RWPE2 (cell line): Measurements from ENCODE around the gene FGF18.

Experiments
- ATAC-seq: fragments of 200-7000 bp; cut with Tn5 transposase; 3 replicates; pipeline ENCODE4 v1.9.1; 2021; ENCODE audit warnings: low read depth
- DNase-seq: peaks from one replicate; pipeline ENCODE4 v3.0.0-alpha.2; 2020; ENCODE audit warnings: low spot score
- H3K27ac ChIP-seq: fragments of 450-650 bp; 2 replicates; pipeline ENCODE4 v1.5.1; 2017; ENCODE audit warnings: mild to moderate bottlenecking; ENCODE audit not compliant: poor library complexity, severe bottlenecking
- H3K27me3 ChIP-seq: fragments of 250-450 bp; sonication (Bioruptor Pico); 2 replicates; pipeline ENCODE4 v1.5.1; 2021; ENCODE audit warnings: mild to moderate bottlenecking, moderate library complexity; ENCODE audit not compliant: insufficient read depth, poor library complexity, severe bottlenecking
- H3K36me3 ChIP-seq: fragments of 250-450 bp; sonication (Bioruptor Pico); 2 replicates; pipeline ENCODE4 v1.5.1; 2020; ENCODE audit warnings: low read depth, mild to moderate bottlenecking, moderate library complexity
- H3K4me1 ChIP-seq: fragments of 250-450 bp; sonication (Bioruptor Pico); 2 replicates; pipeline ENCODE4 v1.5.1; 2021; ENCODE audit warnings: mild to moderate bottlenecking, moderate library complexity; ENCODE audit not compliant: insufficient read depth, poor library complexity, severe bottlenecking
- H3K4me3 ChIP-seq: fragments of 250-450 bp; sonication (Bioruptor Pico); 2 replicates; pipeline ENCODE4 v1.5.1; 2021; ENCODE audit warnings: mild to moderate bottlenecking, moderate library complexity; ENCODE audit not compliant: severe bottlenecking
- H3K9me3 ChIP-seq: fragments of 250-450 bp; sonication (Bioruptor Pico); 2 replicates; pipeline ENCODE4 v1.5.1; 2021; ENCODE audit warnings: mild to moderate bottlenecking, moderate library complexity; ENCODE audit not compliant: severe bottlenecking
- CTCF ChIP-seq: fragments of 450-650 bp; IDR thresholded peaks from one replicate; pipeline ENCODE4 v1.5.1; 2017; ENCODE audit warnings: mild to moderate bottlenecking, moderate library complexity; ENCODE audit not compliant: poor library complexity, severe bottlenecking

The FGF18 gene

GRCh38 chr5:171480239-171480638, 60.8 kb downstream of the FGF18 start:
- no peak for DNase-seq
- H3K27me3 ChIP-seq = no peaks in the 10 kb centered on the region
- no peak for TF ChIP-seq CTCF
- H3K27ac ChIP-seq = no peak overlapping the region
- ATAC-seq = no peak
- H3K4me3 ChIP-seq = no peak overlapping the region
- no peaks in the 10 kb centered on the region for H3K9me3 ChIP-seq
- no peaks in the 10 kb centered on the region for H3K4me1 ChIP-seq
- H3K36me3 ChIP-seq = no peaks in the 10 kb centered on the region

GRCh38 chr5:171481571-171482433, 62.4 kb downstream of the FGF18 start:
- H3K36me3 ChIP-seq = no peaks in the 10 kb centered on the region
- no peak overlapping the region for H3K27ac ChIP-seq
- H3K4me1 ChIP-seq = no peaks in the 10 kb centered on the region
- H3K4me3 ChIP-seq = no peak overlapping the region
- no peaks in the 10 kb centered on the region for H3K9me3 ChIP-seq
- TF ChIP-seq CTCF = no peak
- H3K27me3 ChIP-seq = no peaks in the 10 kb centered on the region
- ATAC-seq (no peak), DNase-seq (no peak)

- TF ChIP-seq CTCF = no peak
- no peaks in the 10 kb centered on the region for H3K36me3 ChIP-seq
- H3K4me1 ChIP-seq = no peaks in the 10 kb centered on the region
- ATAC-seq (no peak), DNase-seq (no peak)
- H3K4me3 ChIP-seq = no peak overlapping the region
- H3K27me3 ChIP-seq = no peaks in the 10 kb centered on the region
- H3K9me3 ChIP-seq = no peaks in the 10 kb centered on the region
- no peak overlapping the region for H3K27ac ChIP-seq
These were observed 62.9 kb downstream of the FGF18 start for GRCh38 chr5:171482434-171482730.

GRCh38 chr5:171483551-171484135, 64.2 kb downstream of the FGF18 start:
- Histone ChIP-seq H3K4me3 (no peak overlapping the region), H3K27me3 (no peaks in the 10 kb centered on the region), H3K4me1 (no peaks in the 10 kb centered on the region), H3K36me3 (no peaks in the 10 kb centered on the region), H3K9me3 (no peaks in the 10 kb centered on the region), H3K27ac (no peak overlapping the region)
- TF ChIP-seq CTCF = no peak
- ATAC-seq (no peak), DNase-seq (no peak)

GRCh38 chr5:171484460-171484899, 65.0 kb downstream of the FGF18 start:
- no peak for DNase-seq
- no peak overlapping the region for H3K27ac ChIP-seq
- H3K4me1 ChIP-seq = no peaks in the 10 kb centered on the region
- H3K36me3 ChIP-seq = no peaks in the 10 kb centered on the region
- no peaks in the 10 kb centered on the region for H3K9me3 ChIP-seq
- no peak overlapping the region for H3K4me3 ChIP-seq
- TF ChIP-seq CTCF = peak; percentile 92
- H3K27me3 ChIP-seq = no peaks in the 10 kb centered on the region
- peak; percentile 47; the same call in 2 of the 3 replicates for ATAC-seq
